ENCODE results near the gene PALM.

The PALM gene

GRCh38 chr19:720345-721160, 11.8 kb downstream of the PALM start:
- no peaks in the 10 kb centered on the region for H4K20me1 ChIP-seq (ENCODE audit: insufficient read depth, low read length)
- H3K9ac ChIP-seq (ENCODE audit: low read length) = no peak overlapping the region
- H3K4me2 ChIP-seq (ENCODE audit: low read length) = no peak overlapping the region
- no peak overlapping the region for H3K4me3 ChIP-seq (ENCODE audit: low read length)
- H3K79me2 ChIP-seq (ENCODE audit: low read length) = no peaks in the 10 kb centered on the region
- no peaks in the 10 kb centered on the region for H3K36me3 ChIP-seq (replicated peaks; ENCODE audit: low read depth, low read length)
- TF ChIP-seq CTCF (IDR thresholded peaks at IDR 0.05; ENCODE audit: low read depth, low read length) (no peak), EZH2phosphoT487 (IDR thresholded peaks at IDR 0.05; ENCODE audit: low read depth) (no peak)
- no peaks in the 10 kb centered on the region for H3K9me3 ChIP-seq (ENCODE audit: insufficient read depth, low read length)
- H2AFZ ChIP-seq (ENCODE audit: low read depth, low read length) = no peak overlapping the region
- H3K27me3 ChIP-seq (ENCODE audit: low read depth, low read length) = 0 out of 2 replicates have a peak, but pooled peaks cover 9% of the 10 kb centered on the region
- H3K4me1 ChIP-seq (ENCODE audit: low read length) = peaks cover 36% of the 10 kb centered on the region
- no peak overlapping the region for H3K27ac ChIP-seq (ENCODE audit: low read length)

GRCh38 chr19:722553-723101, 13.9 kb downstream of the PALM start:
- TF ChIP-seq EZH2phosphoT487 (IDR thresholded peaks at IDR 0.05; ENCODE audit: low read depth) = no peak
- TF ChIP-seq CTCF (IDR thresholded peaks at IDR 0.05; ENCODE audit: low read depth, low read length) = no peak
- Histone ChIP-seq H3K4me3 (ENCODE audit: low read length) (no peak overlapping the region), H4K20me1 (ENCODE audit: insufficient read depth, low read length) (no peaks in the 10 kb centered on the region), H3K9me3 (ENCODE audit: insufficient read depth, low read length) (no peaks in the 10 kb centered on the region), H3K4me1 (ENCODE audit: low read length) (peaks cover 35% of the 10 kb centered on the region), H3K4me2 (ENCODE audit: low read length) (peak overlapping the region; percentile 34), H3K27ac (ENCODE audit: low read length) (no peak overlapping the region), H3K9ac (ENCODE audit: low read length) (no peak overlapping the region), H3K27me3 (ENCODE audit: low read depth, low read length) (0 out of 2 replicates have a peak, but pooled peaks cover 9% of the 10 kb centered on the region), H3K79me2 (ENCODE audit: low read length) (no peaks in the 10 kb centered on the region), H3K36me3 (replicated peaks; ENCODE audit: low read depth, low read length) (no peaks in the 10 kb centered on the region), H2AFZ (ENCODE audit: low read depth, low read length) (no peak overlapping the region)

- no peak for TF ChIP-seq EZH2phosphoT487 (IDR thresholded peaks at IDR 0.05; ENCODE audit: low read depth)
- no peak for TF ChIP-seq CTCF (IDR thresholded peaks at IDR 0.05; ENCODE audit: low read depth, low read length)
- Histone ChIP-seq H3K79me2 (ENCODE audit: low read length) (no peaks in the 10 kb centered on the region), H4K20me1 (ENCODE audit: insufficient read depth, low read length) (no peaks in the 10 kb centered on the region), H3K9ac (ENCODE audit: low read length) (no peak overlapping the region), H3K4me2 (ENCODE audit: low read length) (peak overlapping the region; percentile 34), H3K4me1 (ENCODE audit: low read length) (peaks cover 34% of the 10 kb centered on the region), H3K36me3 (replicated peaks; ENCODE audit: low read depth, low read length) (no peaks in the 10 kb centered on the region), H3K27ac (ENCODE audit: low read length) (no peak overlapping the region), H3K27me3 (ENCODE audit: low read depth, low read length) (0 out of 2 replicates have a peak, but pooled peaks cover 9% of the 10 kb centered on the region), H2AFZ (ENCODE audit: low read depth, low read length) (no peak overlapping the region), H3K4me3 (ENCODE audit: low read length) (0 out of 2 replicates have a peak overlapping the region, but pooled peaks have one; percentile 4), H3K9me3 (ENCODE audit: insufficient read depth, low read length) (no peaks in the 10 kb centered on the region)
Observed at GRCh38 chr19:723247-723646, 14.5 kb downstream of the PALM start.

- H3K9ac ChIP-seq (ENCODE audit: low read length) = no peak overlapping the region
- H3K79me2 ChIP-seq (ENCODE audit: low read length) = no peaks in the 10 kb centered on the region
- H3K36me3 ChIP-seq (replicated peaks; ENCODE audit: low read depth, low read length) = no peaks in the 10 kb centered on the region
- H3K27ac ChIP-seq (ENCODE audit: low read length) = no peak overlapping the region
- TF ChIP-seq CTCF (IDR thresholded peaks at IDR 0.05; ENCODE audit: low read depth, low read length) (no peak), EZH2phosphoT487 (IDR thresholded peaks at IDR 0.05; ENCODE audit: low read depth) (no peak)
- no peaks in the 10 kb centered on the region for H3K9me3 ChIP-seq (ENCODE audit: insufficient read depth, low read length)
- H3K4me3 ChIP-seq (ENCODE audit: low read length) = 0 out of 2 replicates have a peak overlapping the region, but pooled peaks have one; percentile 4
- peaks cover 34% of the 10 kb centered on the region for H3K4me1 ChIP-seq (ENCODE audit: low read length)
- no peaks in the 10 kb centered on the region for H4K20me1 ChIP-seq (ENCODE audit: insufficient read depth, low read length)
- H2AFZ ChIP-seq (ENCODE audit: low read depth, low read length) = no peak overlapping the region
- peak overlapping the region; percentile 34 for H3K4me2 ChIP-seq (ENCODE audit: low read length)
- H3K27me3 ChIP-seq (ENCODE audit: low read depth, low read length) = 0 out of 2 replicates have a peak, but pooled peaks cover 9% of the 10 kb centered on the region
Observed at GRCh38 chr19:723714-724113, 15.0 kb downstream of the PALM start.

Data from OCI-LY3 (cell line).